ENCODE measurements around the gene CDH6.

The CDH6 gene

DNA sequence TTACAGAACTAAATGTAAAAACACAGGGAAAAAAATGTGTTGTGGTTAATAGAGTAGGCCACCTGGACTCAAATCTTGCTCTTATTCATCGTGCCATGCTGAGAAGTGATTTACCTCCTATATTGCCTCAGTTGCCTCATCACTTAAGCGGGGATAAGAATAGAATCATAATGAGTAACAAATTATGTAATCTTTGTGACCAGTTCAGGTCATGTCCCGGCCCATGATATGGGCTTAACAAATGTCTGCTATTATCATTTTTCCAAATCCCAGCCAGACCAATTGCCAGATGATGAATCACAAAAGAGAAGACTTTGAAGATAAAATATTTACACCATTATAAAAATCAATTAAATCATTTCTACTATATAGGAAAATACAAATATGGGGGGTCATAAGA is 89.8 kb downstream of the CDH6 start:
- DNase-seq (ENCODE audit: low read depth, low spot score), result no peak
- TF ChIP-seq SUZ12 (IDR thresholded peaks at IDR 0.05; ENCODE audit: extremely low read depth, insufficient read depth, insufficient read length), result no peak
- TF ChIP-seq ZNF274 (IDR thresholded peaks at IDR 0.05; ENCODE audit: low read depth, low read length), result no peak
- no peak for TF ChIP-seq YY1 (IDR thresholded peaks at IDR 0.05; ENCODE audit: insufficient read depth, insufficient read length)
- no peak overlapping the region for H3K4me3 ChIP-seq (ENCODE audit: insufficient read length, low read depth)
- H3K4me1 ChIP-seq (ENCODE audit: insufficient read depth, insufficient read length), result no peaks in the 10 kb centered on the region
- H3K9me3 ChIP-seq (ENCODE audit: insufficient read depth, low read length), result no peaks in the 10 kb centered on the region
- no peak overlapping the region for H3K9ac ChIP-seq (ENCODE audit: insufficient read length, low read depth)
- no peaks in the 10 kb centered on the region for H3K27me3 ChIP-seq (ENCODE audit: insufficient read depth, insufficient read length)
- H3K36me3 ChIP-seq (ENCODE audit: insufficient read depth, insufficient read length, low read length), result no peaks in the 10 kb centered on the region

- Histone ChIP-seq H3K9ac (ENCODE audit: insufficient read length, low read depth) (no peak overlapping the region), H3K36me3 (ENCODE audit: insufficient read depth, insufficient read length, low read length) (no peaks in the 10 kb centered on the region), H3K27me3 (ENCODE audit: insufficient read depth, insufficient read length) (no peaks in the 10 kb centered on the region), H3K4me1 (ENCODE audit: insufficient read depth, insufficient read length) (no peaks in the 10 kb centered on the region), H3K4me3 (ENCODE audit: insufficient read length, low read depth) (no peak overlapping the region), H3K9me3 (ENCODE audit: insufficient read depth, low read length) (no peaks in the 10 kb centered on the region)
- DNase-seq (ENCODE audit: low read depth, low spot score), result no peak
- TF ChIP-seq ZNF274 (IDR thresholded peaks at IDR 0.05; ENCODE audit: low read depth, low read length), result no peak
- TF ChIP-seq SUZ12 (IDR thresholded peaks at IDR 0.05; ENCODE audit: extremely low read depth, insufficient read depth, insufficient read length), result no peak
- no peak for TF ChIP-seq YY1 (IDR thresholded peaks at IDR 0.05; ENCODE audit: insufficient read depth, insufficient read length)
Observed at GRCh38 chr5:31285025-31285424, 91.5 kb downstream of the CDH6 start.

GRCh38 chr5:31287985-31288384 is 94.5 kb downstream of the CDH6 start:
- Histone ChIP-seq H3K27me3 (ENCODE audit: insufficient read depth, insufficient read length) (no peaks in the 10 kb centered on the region), H3K9ac (ENCODE audit: insufficient read length, low read depth) (no peak overlapping the region), H3K9me3 (ENCODE audit: insufficient read depth, low read length) (no peaks in the 10 kb centered on the region), H3K4me3 (ENCODE audit: insufficient read length, low read depth) (no peak overlapping the region), H3K4me1 (ENCODE audit: insufficient read depth, insufficient read length) (no peaks in the 10 kb centered on the region), H3K36me3 (ENCODE audit: insufficient read depth, insufficient read length, low read length) (no peaks in the 10 kb centered on the region)
- DNase-seq (ENCODE audit: low read depth, low spot score), result no peak
- no peak for TF ChIP-seq ZNF274 (IDR thresholded peaks at IDR 0.05; ENCODE audit: low read depth, low read length)
- TF ChIP-seq SUZ12 (IDR thresholded peaks at IDR 0.05; ENCODE audit: extremely low read depth, insufficient read depth, insufficient read length), result no peak
- TF ChIP-seq YY1 (IDR thresholded peaks at IDR 0.05; ENCODE audit: insufficient read depth, insufficient read length), result no peak

GRCh38 chr5:31289429-31289828 is 95.9 kb downstream of the CDH6 start:
- DNase-seq (ENCODE audit: low read depth, low spot score), result no peak
- Histone ChIP-seq H3K9me3 (ENCODE audit: insufficient read depth, low read length) (no peaks in the 10 kb centered on the region), H3K36me3 (ENCODE audit: insufficient read depth, insufficient read length, low read length) (no peaks in the 10 kb centered on the region), H3K27me3 (ENCODE audit: insufficient read depth, insufficient read length) (no peaks in the 10 kb centered on the region), H3K9ac (ENCODE audit: insufficient read length, low read depth) (no peak overlapping the region), H3K4me3 (ENCODE audit: insufficient read length, low read depth) (no peak overlapping the region), H3K4me1 (ENCODE audit: insufficient read depth, insufficient read length) (no peaks in the 10 kb centered on the region)
- TF ChIP-seq YY1 (IDR thresholded peaks at IDR 0.05; ENCODE audit: insufficient read depth, insufficient read length), result no peak
- no peak for TF ChIP-seq ZNF274 (IDR thresholded peaks at IDR 0.05; ENCODE audit: low read depth, low read length)
- TF ChIP-seq SUZ12 (IDR thresholded peaks at IDR 0.05; ENCODE audit: extremely low read depth, insufficient read depth, insufficient read length), result no peak

- H3K36me3 ChIP-seq (ENCODE audit: insufficient read depth, insufficient read length, low read length), result no peaks in the 10 kb centered on the region
- no peak overlapping the region for H3K9ac ChIP-seq (ENCODE audit: insufficient read length, low read depth)
- no peak overlapping the region for H3K4me3 ChIP-seq (ENCODE audit: insufficient read length, low read depth)
- TF ChIP-seq ZNF274 (IDR thresholded peaks at IDR 0.05; ENCODE audit: low read depth, low read length) (no peak), YY1 (IDR thresholded peaks at IDR 0.05; ENCODE audit: insufficient read depth, insufficient read length) (no peak), SUZ12 (IDR thresholded peaks at IDR 0.05; ENCODE audit: extremely low read depth, insufficient read depth, insufficient read length) (no peak)
- DNase-seq (ENCODE audit: low read depth, low spot score), result no peak
- no peaks in the 10 kb centered on the region for H3K4me1 ChIP-seq (ENCODE audit: insufficient read depth, insufficient read length)
- H3K27me3 ChIP-seq (ENCODE audit: insufficient read depth, insufficient read length), result no peaks in the 10 kb centered on the region
- H3K9me3 ChIP-seq (ENCODE audit: insufficient read depth, low read length), result no peaks in the 10 kb centered on the region
Observed at GRCh38 chr5:31291323-31291854, 97.9 kb downstream of the CDH6 start.

DNA sequence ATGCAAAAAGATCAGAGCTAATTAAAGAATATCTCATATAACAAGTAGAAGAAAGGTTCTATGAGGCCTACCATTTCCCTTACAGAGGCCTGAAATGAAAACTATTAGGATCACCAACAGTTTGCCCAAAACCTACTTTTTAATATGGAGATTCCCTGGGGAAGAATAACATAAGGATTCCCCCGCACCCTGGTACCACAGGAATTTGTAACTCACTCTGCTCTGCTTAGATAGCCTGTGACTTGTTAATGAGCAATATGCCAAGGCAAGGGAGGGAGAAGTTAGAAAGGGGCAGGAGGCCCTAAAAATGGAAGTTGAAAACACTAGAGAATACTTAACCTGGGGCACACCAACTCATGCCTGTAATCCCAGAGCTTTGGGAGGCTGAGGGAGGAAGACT is 107.0 kb downstream of the CDH6 start:
- Histone ChIP-seq H3K9me3 (ENCODE audit: insufficient read depth, low read length) (no peaks in the 10 kb centered on the region), H3K4me1 (ENCODE audit: insufficient read depth, insufficient read length) (no peaks in the 10 kb centered on the region), H3K27me3 (ENCODE audit: insufficient read depth, insufficient read length) (no peaks in the 10 kb centered on the region), H3K36me3 (ENCODE audit: insufficient read depth, insufficient read length, low read length) (no peaks in the 10 kb centered on the region), H3K9ac (ENCODE audit: insufficient read length, low read depth) (no peak overlapping the region), H3K4me3 (ENCODE audit: insufficient read length, low read depth) (no peak overlapping the region)
- TF ChIP-seq YY1 (IDR thresholded peaks at IDR 0.05; ENCODE audit: insufficient read depth, insufficient read length), result no peak
- TF ChIP-seq SUZ12 (IDR thresholded peaks at IDR 0.05; ENCODE audit: extremely low read depth, insufficient read depth, insufficient read length), result no peak
- no peak for TF ChIP-seq ZNF274 (IDR thresholded peaks at IDR 0.05; ENCODE audit: low read depth, low read length)
- DNase-seq (ENCODE audit: low read depth, low spot score), result no peak

DNA sequence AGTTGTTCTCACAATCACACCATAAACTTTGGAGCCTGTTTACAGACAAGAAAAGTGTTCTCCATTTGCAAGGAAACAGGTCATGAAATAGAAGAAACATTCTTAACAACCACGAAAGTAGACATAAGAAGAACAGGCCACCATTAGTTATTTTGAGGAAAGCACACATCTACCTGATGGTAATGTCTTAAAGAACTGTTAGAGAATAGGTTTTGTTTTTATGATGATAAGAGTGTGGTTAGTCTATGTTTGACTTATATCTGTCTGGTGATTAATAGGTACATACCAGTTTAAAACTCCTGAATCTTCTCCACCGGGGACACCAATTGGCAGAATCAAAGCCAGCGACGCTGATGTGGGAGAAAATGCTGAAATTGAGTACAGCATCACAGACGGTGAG is 108.3 kb downstream of the CDH6 start:
- no peaks in the 10 kb centered on the region for H3K27me3 ChIP-seq (ENCODE audit: insufficient read depth, insufficient read length)
- H3K4me3 ChIP-seq (ENCODE audit: insufficient read length, low read depth), result no peak overlapping the region
- no peak for DNase-seq (ENCODE audit: low read depth, low spot score)
- H3K9ac ChIP-seq (ENCODE audit: insufficient read length, low read depth), result no peak overlapping the region
- H3K36me3 ChIP-seq (ENCODE audit: insufficient read depth, insufficient read length, low read length), result no peaks in the 10 kb centered on the region
- no peaks in the 10 kb centered on the region for H3K9me3 ChIP-seq (ENCODE audit: insufficient read depth, low read length)
- H3K4me1 ChIP-seq (ENCODE audit: insufficient read depth, insufficient read length), result no peaks in the 10 kb centered on the region
- no peak for TF ChIP-seq YY1 (IDR thresholded peaks at IDR 0.05; ENCODE audit: insufficient read depth, insufficient read length)
- no peak for TF ChIP-seq ZNF274 (IDR thresholded peaks at IDR 0.05; ENCODE audit: low read depth, low read length)
- TF ChIP-seq SUZ12 (IDR thresholded peaks at IDR 0.05; ENCODE audit: extremely low read depth, insufficient read depth, insufficient read length), result no peak

Data from NT2/D1 (cell line).